ENCODE results near the gene ANTXR1. TPM values are rescaled to one million over a fixed set of nuclear protein-coding genes. Genes with fewer than 3 reads are reported as not detected.
A peak's percentile ranks its signal among the peaks of the same experiment; 100 is the strongest.

Gene ANTXR1
- total RNA-seq, 1 experiment from 2014 or later = 37.3 TPM

- Histone ChIP-seq H3K4me1 (ENCODE audit: insufficient read depth, low read length) (peaks cover 6% of the 10 kb centered on the region; the same call in 1 of the 2 replicates), H4K20me1 (ENCODE audit: control insufficient read depth, insufficient read depth, insufficient read length) (no peaks in the 10 kb centered on the region), H3K27ac (ENCODE audit: insufficient read length, low read depth, low read length) (no peak overlapping the region), H3K18ac (ENCODE audit: insufficient read length, low read depth, low read length) (no peak overlapping the region), H3K4me2 (ENCODE audit: insufficient read depth, insufficient read length, low read length) (no peak overlapping the region), H2AFZ (ENCODE audit: low read length) (no peak overlapping the region), H3K79me2 (ENCODE audit: insufficient read depth, low read length) (no peaks in the 10 kb centered on the region), H4K8ac (replicated peaks; ENCODE audit: insufficient read length, low read depth, low read length) (no peak overlapping the region), H3K4ac (ENCODE audit: low read depth, low read length) (no peak overlapping the region), H4K5ac (ENCODE audit: insufficient read length, low read depth, low read length) (no peak overlapping the region), H3K9me3 (ENCODE audit: control insufficient read depth, low read depth, low read length) (no peaks in the 10 kb centered on the region), H3K14ac (ENCODE audit: insufficient read depth, low read length) (no peak overlapping the region), H4K91ac (ENCODE audit: insufficient read length, low read depth, low read length) (no peak overlapping the region), H2AK5ac (ENCODE audit: insufficient read length, low read length) (no peak overlapping the region), H3K23me2 (ENCODE audit: insufficient read length, low read depth, low read length, poor library complexity, severe bottlenecking) (no peaks in the 10 kb centered on the region), H3K23ac (ENCODE audit: insufficient read length, low read depth, low read length) (no peak overlapping the region), H2BK15ac (ENCODE audit: low read depth, low read length) (no peak overlapping the region), H3K56ac (ENCODE audit: insufficient read length, low read depth, low read length) (no peak overlapping the region), H2BK20ac (ENCODE audit: low read depth, low read length, poor library complexity, severe bottlenecking) (no peak overlapping the region), H3K79me1 (ENCODE audit: insufficient read depth, low read depth, low read length, poor library complexity, severe bottlenecking) (no peaks in the 10 kb centered on the region), H2BK120ac (ENCODE audit: low read depth, low read length, poor library complexity, severe bottlenecking) (no peak overlapping the region), H3K9ac (ENCODE audit: extremely low read depth, insufficient read length, low read length) (no peak overlapping the region), H2BK5ac (ENCODE audit: insufficient read length, low read length) (no peak overlapping the region), H3K27me3 (ENCODE audit: insufficient read depth, low read length) (no peaks in the 10 kb centered on the region), H2BK12ac (ENCODE audit: insufficient read length, low read depth, low read length) (no peak overlapping the region), H3T11ph (ENCODE audit: low read length) (no peak overlapping the region)
- Mint-ChIP-seq H3K9me3 (peaks cover 9 to 12% of the 10 kb centered on the region in 2 experiments), H3K4me3 (no peak overlapping the region), H3K27ac (peak overlapping the region in 1 of 3 experiments; percentile 25; a peak in 1 of 7 replicates), H3K4me1 (peaks cover 6 to 7% of the 10 kb centered on the region in 2 experiments; a peak in 2 of 4 replicates), H3K27me3 (ENCODE audit: low read depth) (no peaks in the 10 kb centered on the region), H3K36me3 (ENCODE audit: insufficient read depth in 1 of 3, low read depth in 3 of 3) (peaks cover 15 to 20% (median 18%) of the 10 kb centered on the region in 3 experiments)
- no peak for TF ChIP-seq CTCF (conservative IDR thresholded peaks at IDR 0.05)
- no peak for DNase-seq
- no CpG with 5 or more reads among the region's 2 CpGs for WGBS (ENCODE audit: extremely low coverage, insufficient read length, low lambda C conversion rate)
These were observed 192.1 kb downstream of the ANTXR1 start for GRCh38 chr2:69205076-69205475.
